Activated CD8-positive, alpha-beta T cell treated with anti-CD3 and anti-CD28 coated beads for 36 hours (primary cell): ENCODE measurements around the gene TCF7L2. TPM values are rescaled to one million over a fixed set of nuclear protein-coding genes. Genes with fewer than 3 reads are reported as not detected.

Experiments
- ATAC-seq: fragments of 200-7000 bp; cut with Tn5 transposase; one replicate; pipeline ENCODE4 v1.10.0; 2021; ENCODE audit warnings: mild to moderate bottlenecking, moderate library complexity
- CTCF ChIA-PET: fragments of 350-600 bp; sonication (Branson Sonifier 250); formaldehyde crosslinking; loops from one replicate; lab custom pipeline; 2021; ENCODE audit warnings: antibody characterized with exemption; lab: Charles Lee
- POLR2A ChIA-PET: fragments of 350-600 bp; sonication (Branson Sonifier 250); formaldehyde crosslinking; loops from one replicate; lab custom pipeline; 2021; ENCODE audit warnings: antibody characterized with exemption; lab: Charles Lee
- DNase-seq: peaks from one replicate; pipeline ENCODE4 v3.0.0-alpha.2; 2020
- H3K27ac Mint-ChIP-seq: one replicate; pipeline ENCODE4 v1.8.0; 2021; ENCODE audit warnings: mild to moderate bottlenecking, mixed read lengths
- H3K27me3 Mint-ChIP-seq: one replicate; pipeline ENCODE4 v1.8.0; 2021; ENCODE audit warnings: mixed read lengths
- H3K36me3 Mint-ChIP-seq: one replicate; pipeline ENCODE4 v1.8.0; 2021; ENCODE audit warnings: low read depth, mixed read lengths
- H3K4me1 Mint-ChIP-seq: one replicate; pipeline ENCODE4 v1.8.0; 2021; ENCODE audit warnings: low read depth, mixed read lengths
- H3K4me3 Mint-ChIP-seq: one replicate; pipeline ENCODE4 v1.8.0; 2021; ENCODE audit warnings: mild to moderate bottlenecking, moderate library complexity, mixed read lengths
- H3K9me3 Mint-ChIP-seq: one replicate; pipeline ENCODE4 v1.8.0; 2021; ENCODE audit warnings: mixed read lengths
- CTCF ChIP-seq: fragments of 200-600 bp; IDR thresholded peaks from one replicate; pipeline ENCODE4 v1.8.0; 2022; ENCODE audit warnings: antibody characterized with exemption, mild to moderate bottlenecking
- intact Hi-C: fragments of 100-400 bp; cut with micrococcal nuclease; formaldehyde crosslinking; loops from one replicate; pipeline ENCODE4 v1.10.0; 2022
- total RNA-seq, 2 experiments: library from RNA; stranded (reverse); gene quantifications; one replicate each; pipeline ENCODE4 v1.2.3, GENCODE V29; 2021

TCF7L2 gene
- total RNA-seq, 2 experiments from 2014 or later: 1.5 to 1.6 TPM

- intact Hi-C loops: no loop called here
- Mint-ChIP-seq H3K27me3 (peaks cover 2% of the 10 kb centered on the region), H3K27ac (no peak overlapping the region), H3K9me3 (peaks cover 2% of the 10 kb centered on the region), H3K36me3 (no peaks in the 10 kb centered on the region), H3K4me1 (no peaks in the 10 kb centered on the region), H3K4me3 (no peak overlapping the region)
- ATAC-seq (no peak), DNase-seq (no peak)
- ChIA-PET POLR2A (no interaction called here), CTCF (no interaction called here)
- TF ChIP-seq CTCF: no peak
Observed at GRCh38 chr10:112915590-112916572, 34.2 kb upstream of the TCF7L2 start.

DNA sequence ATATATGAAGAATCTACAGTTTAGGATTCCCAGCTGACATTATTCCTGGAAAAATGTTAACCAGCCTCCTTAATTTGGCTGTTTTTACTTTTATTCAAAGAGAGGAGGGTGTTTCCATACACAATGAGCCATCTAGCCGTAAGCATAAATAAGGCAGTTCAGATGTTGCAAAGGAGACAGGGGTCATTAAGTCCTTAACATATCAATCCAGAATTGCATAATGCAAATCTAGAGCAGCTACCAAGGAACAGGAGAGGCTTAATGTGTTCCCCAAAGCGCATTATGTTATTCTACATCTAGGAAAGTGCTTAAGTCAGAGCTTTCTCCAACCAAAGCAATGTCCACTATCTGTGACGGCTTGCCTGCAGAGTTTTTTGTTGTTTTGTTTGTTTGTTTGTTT, 32.4 kb upstream of the TCF7L2 start:
- ChIA-PET CTCF (no interaction called here), POLR2A (no interaction called here)
- Mint-ChIP-seq H3K9me3 (peaks cover 2% of the 10 kb centered on the region), H3K4me1 (no peaks in the 10 kb centered on the region), H3K36me3 (no peaks in the 10 kb centered on the region), H3K27me3 (peaks cover 2% of the 10 kb centered on the region), H3K4me3 (no peak overlapping the region), H3K27ac (no peak overlapping the region)
- intact Hi-C loops: no loop called here
- no peak for ATAC-seq
- TF ChIP-seq CTCF: no peak
- DNase-seq: no peak

GRCh38 chr10:112918771-112919170, 31.3 kb upstream of the TCF7L2 start:
- no peaks in the 10 kb centered on the region for H3K4me1 Mint-ChIP-seq
- CTCF ChIA-PET: no interaction called here
- POLR2A ChIA-PET: interaction anchor here (0.7 kb wide), 1 partner anchor 228 kb away, joined by 3 read pairs; no protein-coding TSS in a partner anchor
- ATAC-seq (no peak), DNase-seq (no peak)
- H3K9me3 Mint-ChIP-seq: no peaks in the 10 kb centered on the region
- no peak for TF ChIP-seq CTCF
- intact Hi-C loops: no loop called here
- no peak overlapping the region for H3K4me3 Mint-ChIP-seq
- no peaks in the 10 kb centered on the region for H3K36me3 Mint-ChIP-seq
- no peak overlapping the region for H3K27ac Mint-ChIP-seq
- peaks cover 2% of the 10 kb centered on the region for H3K27me3 Mint-ChIP-seq

- ChIA-PET CTCF (no interaction called here), POLR2A (no interaction called here)
- Mint-ChIP-seq H3K9me3 (no peaks in the 10 kb centered on the region), H3K4me1 (no peaks in the 10 kb centered on the region), H3K36me3 (no peaks in the 10 kb centered on the region), H3K27me3 (no peaks in the 10 kb centered on the region), H3K4me3 (no peak overlapping the region), H3K27ac (no peak overlapping the region)
- TF ChIP-seq CTCF: no peak
- DNase-seq (no peak), ATAC-seq (no peak)
- intact Hi-C loops: no loop called here
Observed at GRCh38 chr10:112919721-112920120, 30.3 kb upstream of the TCF7L2 start.
